ES-I3 (cell line): ENCODE data around the gene DSCAM.

Experiments
- H3K36me3 ChIP-seq: 2 replicates; pipeline ENCODE4 v1.6.1; 2013; ENCODE audit warnings: mild to moderate bottlenecking, low read length, control low read depth, moderate library complexity; ENCODE audit not compliant: insufficient read depth
- H3K4me1 ChIP-seq: 2 replicates; pipeline ENCODE4 v1.6.1; 2013; ENCODE audit warnings: mild to moderate bottlenecking, control low read depth, low read length; ENCODE audit not compliant: insufficient read depth
- H3K9ac ChIP-seq: 2 replicates; pipeline ENCODE4 v1.6.1; 2013; ENCODE audit warnings: low read depth, mild to moderate bottlenecking, low read length, moderate library complexity
- H3K9me3 ChIP-seq: 2 replicates; pipeline ENCODE4 v1.6.1; 2013; ENCODE audit warnings: mild to moderate bottlenecking, low read length, moderate library complexity; ENCODE audit not compliant: control insufficient read depth, insufficient read depth

Gene DSCAM

DNA sequence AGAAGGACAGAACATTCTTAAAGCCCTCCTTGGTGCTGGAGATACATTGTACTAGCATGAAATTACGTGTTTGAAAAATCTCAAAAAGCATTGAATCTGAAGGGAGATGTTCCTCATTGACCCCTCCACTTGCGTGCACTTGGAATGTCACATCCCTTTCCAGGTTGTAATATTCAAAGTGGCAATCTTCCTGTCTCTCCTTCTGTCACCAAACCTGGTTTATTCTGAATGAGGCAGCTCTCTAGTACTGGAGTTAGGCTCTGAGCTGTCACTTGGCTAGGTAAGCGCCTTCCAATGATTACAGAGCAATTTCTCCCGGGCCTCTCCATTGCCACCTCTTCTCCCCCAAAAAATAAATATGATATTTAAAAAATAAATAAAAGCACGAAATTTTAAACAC is 855 bp downstream of the DSCAM start:
- Histone ChIP-seq H3K4me1 (peaks cover 3% of the 10 kb centered on the region; the same call in 1 of the 2 replicates), H3K9me3 (no peaks in the 10 kb centered on the region), H3K36me3 (no peaks in the 10 kb centered on the region), H3K9ac (no peak overlapping the region)

DNA sequence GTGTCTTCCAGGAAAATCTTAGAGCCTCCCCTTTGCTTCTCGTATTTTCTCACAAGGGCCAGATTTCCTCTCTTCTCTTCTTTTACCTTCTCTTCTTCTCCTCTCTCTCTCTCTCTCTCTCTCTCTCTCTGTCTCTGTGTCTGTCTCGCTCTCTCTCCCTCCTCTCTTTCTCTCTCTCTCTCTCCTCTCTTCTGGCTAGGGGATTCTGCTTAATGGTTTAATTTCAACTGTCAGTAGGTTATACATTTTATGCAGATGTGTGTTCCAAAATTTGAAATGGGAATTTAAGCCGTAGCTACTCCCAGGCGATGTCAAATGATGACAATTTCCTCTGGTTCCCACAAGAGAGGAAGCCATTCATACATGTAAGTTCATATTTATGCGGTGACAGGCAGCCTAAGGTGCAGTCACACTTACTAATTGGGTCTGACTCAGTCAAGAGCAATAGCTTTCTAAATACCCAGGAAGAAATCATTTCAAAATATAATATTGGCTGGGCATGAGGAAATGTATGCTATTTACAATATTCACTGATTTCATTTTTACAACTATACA is 1.4 kb downstream of the DSCAM start:
- no peaks in the 10 kb centered on the region for H3K36me3 ChIP-seq
- no peaks in the 10 kb centered on the region for H3K9me3 ChIP-seq
- H3K9ac ChIP-seq = no peak overlapping the region
- peaks cover 3% of the 10 kb centered on the region; the same call in 1 of the 2 replicates for H3K4me1 ChIP-seq

DNA sequence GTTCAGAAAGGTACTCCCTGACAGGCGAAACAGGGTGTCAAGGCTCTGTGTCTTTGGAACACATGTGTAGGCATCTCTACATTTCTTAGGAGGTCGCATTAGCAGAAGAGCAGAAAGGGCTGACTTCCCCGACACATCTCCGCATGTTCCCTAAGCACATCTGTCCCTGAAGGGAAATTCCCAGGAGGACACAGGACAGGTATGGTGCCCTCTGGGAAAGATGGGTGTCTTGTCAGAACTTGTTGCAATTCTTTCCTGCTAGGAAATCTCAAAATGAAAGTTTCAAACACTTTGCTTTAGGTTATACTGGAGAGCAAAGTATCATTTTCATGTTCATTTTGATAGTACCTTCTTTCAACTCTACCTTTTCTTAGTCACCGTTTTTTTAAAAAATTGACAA is 2.0 kb downstream of the DSCAM start:
- no peaks in the 10 kb centered on the region for H3K9me3 ChIP-seq
- H3K36me3 ChIP-seq = no peaks in the 10 kb centered on the region
- peaks cover 3% of the 10 kb centered on the region; the same call in 1 of the 2 replicates for H3K4me1 ChIP-seq
- H3K9ac ChIP-seq = no peak overlapping the region

GRCh38 chr21:40842197-40842552 is 4.8 kb downstream of the DSCAM start:
- Histone ChIP-seq H3K36me3 (no peaks in the 10 kb centered on the region), H3K9me3 (no peaks in the 10 kb centered on the region), H3K9ac (no peak overlapping the region), H3K4me1 (no peaks in the 10 kb centered on the region; the same call in 1 of the 2 replicates)

GRCh38 chr21:40841524-40842196 is 5.3 kb downstream of the DSCAM start:
- Histone ChIP-seq H3K9me3 (no peaks in the 10 kb centered on the region), H3K4me1 (no peaks in the 10 kb centered on the region; the same call in 1 of the 2 replicates), H3K9ac (peak overlapping the region; percentile 36; the same call in 1 of the 2 replicates), H3K36me3 (no peaks in the 10 kb centered on the region)

- H3K4me1 ChIP-seq = no peaks in the 10 kb centered on the region
- no peak overlapping the region for H3K9ac ChIP-seq
- no peaks in the 10 kb centered on the region for H3K9me3 ChIP-seq
These were observed 6.4 kb downstream of the DSCAM start for GRCh38 chr21:40840401-40841125.

GRCh38 chr21:40839521-40839920 is 7.4 kb downstream of the DSCAM start:
- no peaks in the 10 kb centered on the region for H3K36me3 ChIP-seq
- no peak overlapping the region for H3K9ac ChIP-seq
- no peaks in the 10 kb centered on the region for H3K9me3 ChIP-seq
- no peaks in the 10 kb centered on the region for H3K4me1 ChIP-seq

More at GRCh38 chr21:40840401-40841125, 6.4 kb downstream of the DSCAM start:
- H3K36me3 ChIP-seq = no peaks in the 10 kb centered on the region

- Histone ChIP-seq H3K36me3 (no peaks in the 10 kb centered on the region), H3K9ac (no peak overlapping the region), H3K4me1 (no peaks in the 10 kb centered on the region), H3K9me3 (no peaks in the 10 kb centered on the region)
These were observed 9.5 kb downstream of the DSCAM start for GRCh38 chr21:40837456-40837855.

DNA sequence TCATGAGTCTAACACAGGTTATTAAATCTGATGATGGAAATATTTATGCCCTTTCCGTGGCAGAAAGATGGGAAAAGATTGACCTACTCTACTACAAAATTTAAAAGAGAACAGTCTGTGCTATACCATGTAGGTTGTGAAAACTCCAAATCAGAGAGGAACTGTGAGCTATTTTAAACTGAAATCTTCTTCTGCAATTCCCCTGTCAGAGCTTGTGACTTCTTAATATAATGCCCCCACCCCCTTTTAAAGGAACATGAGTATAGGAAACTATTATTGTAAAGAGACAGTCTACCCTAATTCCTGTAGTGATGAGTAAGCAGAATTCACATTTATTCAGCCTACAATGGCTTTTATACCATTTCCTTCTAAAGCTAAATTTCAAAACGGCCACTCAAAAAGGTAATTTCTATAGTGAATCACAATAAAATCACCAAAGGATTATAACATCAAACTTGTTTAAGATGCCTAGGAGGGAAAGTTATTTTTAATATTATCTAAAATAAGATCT is 11.7 kb downstream of the DSCAM start:
- Histone ChIP-seq H3K9ac (no peak overlapping the region), H3K36me3 (no peaks in the 10 kb centered on the region), H3K9me3 (no peaks in the 10 kb centered on the region), H3K4me1 (no peaks in the 10 kb centered on the region)

DNA sequence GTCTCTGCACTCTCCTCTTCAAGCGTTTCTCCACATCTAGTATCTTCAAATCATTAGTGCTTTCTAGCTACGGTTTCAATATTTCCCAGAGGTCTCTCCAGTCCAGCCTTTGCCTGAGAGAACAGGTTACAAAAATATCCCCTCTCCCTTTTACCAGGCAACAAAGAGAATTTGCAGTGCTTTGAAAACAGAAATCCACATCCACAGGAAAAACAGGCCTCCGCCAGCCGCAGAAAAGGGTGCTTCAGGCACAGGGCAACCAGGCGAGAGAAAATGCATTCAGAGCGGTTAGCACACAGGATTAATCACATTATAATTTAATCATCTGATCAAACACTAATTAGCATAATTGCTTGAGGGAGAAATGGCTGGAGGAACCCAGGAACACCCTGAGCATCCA is 13.8 kb downstream of the DSCAM start:
- Histone ChIP-seq H3K9ac (no peak overlapping the region), H3K9me3 (no peaks in the 10 kb centered on the region), H3K36me3 (no peaks in the 10 kb centered on the region), H3K4me1 (no peaks in the 10 kb centered on the region)

DNA sequence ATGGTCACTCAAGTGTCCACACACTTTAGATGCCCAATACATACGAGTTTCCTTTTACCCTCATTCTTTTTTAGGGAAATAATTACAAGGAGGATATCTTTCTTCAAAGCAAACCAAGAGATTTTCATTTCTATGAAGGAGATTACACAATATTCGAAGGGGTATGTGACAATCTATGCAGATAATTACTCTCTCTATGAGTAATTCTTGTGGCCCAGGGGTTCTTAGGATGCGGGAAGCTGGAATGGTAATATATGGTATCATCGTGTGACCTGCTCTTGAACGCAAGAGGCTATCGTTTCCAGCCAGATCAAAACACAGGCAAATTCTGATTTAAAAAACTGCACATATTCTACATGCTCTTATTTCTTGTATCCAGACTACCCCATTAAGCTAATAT is 14.6 kb downstream of the DSCAM start:
- no peak overlapping the region for H3K9ac ChIP-seq
- H3K9me3 ChIP-seq = no peaks in the 10 kb centered on the region
- no peaks in the 10 kb centered on the region for H3K4me1 ChIP-seq
- H3K36me3 ChIP-seq = no peaks in the 10 kb centered on the region

GRCh38 chr21:40830836-40831235 is 16.1 kb downstream of the DSCAM start:
- Histone ChIP-seq H3K9me3 (no peaks in the 10 kb centered on the region), H3K36me3 (no peaks in the 10 kb centered on the region), H3K9ac (no peak overlapping the region), H3K4me1 (no peaks in the 10 kb centered on the region)

GRCh38 chr21:40829791-40830190 is 17.2 kb downstream of the DSCAM start:
- Histone ChIP-seq H3K4me1 (no peaks in the 10 kb centered on the region), H3K9ac (no peak overlapping the region), H3K9me3 (no peaks in the 10 kb centered on the region), H3K36me3 (no peaks in the 10 kb centered on the region)

DNA sequence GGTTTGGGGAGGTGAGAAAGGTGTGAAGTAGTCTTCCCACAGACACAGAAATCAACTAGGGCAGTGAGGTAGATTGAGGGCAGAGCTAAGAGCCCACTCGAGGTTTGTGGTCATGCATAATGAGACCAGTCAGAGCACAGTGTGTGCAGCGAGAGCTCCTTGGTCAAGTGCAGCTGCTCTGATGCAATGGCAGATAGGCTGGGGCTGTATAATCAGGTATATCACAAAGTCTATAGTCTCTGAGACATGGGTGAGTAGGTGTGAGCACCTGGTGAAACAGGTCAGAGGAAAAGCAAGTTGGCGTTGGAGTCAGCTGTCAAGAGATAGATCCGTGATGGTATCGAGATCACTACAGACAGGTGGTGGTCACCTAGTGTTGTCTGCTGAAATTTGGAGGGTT is 17.6 kb downstream of the DSCAM start:
- Histone ChIP-seq H3K9ac (no peak overlapping the region), H3K9me3 (no peaks in the 10 kb centered on the region), H3K36me3 (no peaks in the 10 kb centered on the region), H3K4me1 (no peaks in the 10 kb centered on the region)

DNA sequence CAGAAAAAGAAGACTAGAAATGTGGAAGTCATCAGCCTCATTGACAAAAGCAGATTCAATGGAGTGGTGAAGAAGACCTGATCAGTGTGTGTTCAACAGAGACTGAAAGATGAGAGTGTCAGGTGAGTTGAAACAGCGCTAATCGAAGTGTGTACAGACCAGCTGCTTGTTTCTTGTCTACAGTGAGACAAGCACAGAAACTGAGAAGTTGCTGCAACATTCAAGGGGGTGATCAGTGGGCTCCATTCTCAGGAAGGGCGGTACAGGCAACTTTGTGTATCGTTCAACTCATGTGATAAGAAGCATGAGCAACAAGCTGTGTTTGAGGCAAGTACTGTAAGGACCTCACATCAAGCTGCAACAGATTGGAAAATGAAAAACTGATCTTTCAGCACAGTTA is 19.4 kb downstream of the DSCAM start:
- Histone ChIP-seq H3K9me3 (no peaks in the 10 kb centered on the region), H3K9ac (no peak overlapping the region), H3K4me1 (no peaks in the 10 kb centered on the region), H3K36me3 (no peaks in the 10 kb centered on the region)
